ENCODE measurements around the gene PTMS. TPM values are rescaled to one million over a fixed set of nuclear protein-coding genes. Genes with fewer than 3 reads are reported as not detected.

The PTMS gene
- polyA plus RNA-seq, 1 donor, result 242 TPM

GRCh38 chr12:6764011-6764828, 1.9 kb upstream of the PTMS start:
- peak; percentile 91 to 96 for DNase-seq
- H3K9me3 ChIP-seq (ENCODE audit: control insufficient read depth, low read depth, low read length), result no peaks in the 10 kb centered on the region
- H3K36me3 ChIP-seq (ENCODE audit: control insufficient read depth, insufficient read depth, low read length), result no peaks in the 10 kb centered on the region
- 0% methylated on average over 2 of the region's 16 CpGs for WGBS (ENCODE audit: insufficient coverage, low lambda C conversion rate)
- no peaks in the 10 kb centered on the region for H3K27me3 ChIP-seq (ENCODE audit: control insufficient read depth, insufficient read depth, low read length)
- peak overlapping the region; percentile 17 for H3K4me3 ChIP-seq (ENCODE audit: low read length)
- H3K27ac ChIP-seq (ENCODE audit: low read length), result peak overlapping the region; percentile 81
- H3K4me1 ChIP-seq (ENCODE audit: control insufficient read depth, insufficient read depth, low read length), result peaks cover 40% of the 10 kb centered on the region

DNA sequence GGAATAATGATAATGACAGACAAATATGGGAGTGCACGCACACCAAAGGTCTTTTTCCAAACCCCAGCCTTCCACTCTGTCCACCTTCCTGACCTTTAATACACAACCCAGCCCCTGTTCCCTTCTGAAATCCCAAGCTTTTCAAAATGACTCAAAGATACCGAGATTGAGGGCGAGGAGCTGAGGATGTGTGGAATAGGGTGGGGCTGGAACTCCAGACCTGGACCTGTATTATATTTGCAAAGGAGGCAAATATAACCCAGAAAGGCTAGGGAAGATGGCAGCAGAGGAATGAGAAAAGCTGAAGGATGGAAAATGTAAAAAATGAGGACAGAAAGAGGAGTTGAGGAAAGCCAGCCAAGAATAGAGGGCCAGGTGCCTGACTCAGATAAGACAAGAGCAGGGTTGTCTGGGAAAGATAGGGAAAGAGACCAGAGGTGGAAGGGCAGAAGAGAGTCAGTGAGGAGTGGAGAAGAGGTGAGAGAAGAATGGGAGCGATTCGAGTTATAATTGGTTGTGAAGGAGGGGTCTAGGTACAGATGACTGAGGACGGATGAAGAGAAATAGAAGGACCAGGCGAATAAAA, 1.0 kb upstream of the PTMS start:
- 13% methylated on average over 3 of the region's 7 CpGs for WGBS (ENCODE audit: insufficient coverage, low lambda C conversion rate)
- peak in 1 of 2 donors; percentile 33 for DNase-seq
- H3K4me1 ChIP-seq (ENCODE audit: control insufficient read depth, insufficient read depth, low read length), result peaks cover 44% of the 10 kb centered on the region
- peak overlapping the region; percentile 47 for H3K4me3 ChIP-seq (ENCODE audit: low read length)
- peak overlapping the region; percentile 81 for H3K27ac ChIP-seq (ENCODE audit: low read length)
- no peaks in the 10 kb centered on the region for H3K27me3 ChIP-seq (ENCODE audit: control insufficient read depth, insufficient read depth, low read length)
- H3K9me3 ChIP-seq (ENCODE audit: control insufficient read depth, low read depth, low read length), result no peaks in the 10 kb centered on the region
- H3K36me3 ChIP-seq (ENCODE audit: control insufficient read depth, insufficient read depth, low read length), result peaks cover 9% of the 10 kb centered on the region

GRCh38 chr12:6766651-6767349, 637 bp downstream of the PTMS start:
- peak; percentile 78 to 87 for DNase-seq
- Histone ChIP-seq H3K27ac (ENCODE audit: low read length) (peak overlapping the region; percentile 48), H3K4me3 (ENCODE audit: low read length) (peak overlapping the region; percentile 82), H3K36me3 (ENCODE audit: control insufficient read depth, insufficient read depth, low read length) (peaks cover 24% of the 10 kb centered on the region), H3K27me3 (ENCODE audit: control insufficient read depth, insufficient read depth, low read length) (no peaks in the 10 kb centered on the region), H3K9me3 (ENCODE audit: control insufficient read depth, low read depth, low read length) (no peaks in the 10 kb centered on the region), H3K4me1 (ENCODE audit: control insufficient read depth, insufficient read depth, low read length) (peaks cover 44% of the 10 kb centered on the region)
- WGBS (ENCODE audit: insufficient coverage, low lambda C conversion rate), result no CpG with 5 or more reads among the region's 88 CpGs

DNA sequence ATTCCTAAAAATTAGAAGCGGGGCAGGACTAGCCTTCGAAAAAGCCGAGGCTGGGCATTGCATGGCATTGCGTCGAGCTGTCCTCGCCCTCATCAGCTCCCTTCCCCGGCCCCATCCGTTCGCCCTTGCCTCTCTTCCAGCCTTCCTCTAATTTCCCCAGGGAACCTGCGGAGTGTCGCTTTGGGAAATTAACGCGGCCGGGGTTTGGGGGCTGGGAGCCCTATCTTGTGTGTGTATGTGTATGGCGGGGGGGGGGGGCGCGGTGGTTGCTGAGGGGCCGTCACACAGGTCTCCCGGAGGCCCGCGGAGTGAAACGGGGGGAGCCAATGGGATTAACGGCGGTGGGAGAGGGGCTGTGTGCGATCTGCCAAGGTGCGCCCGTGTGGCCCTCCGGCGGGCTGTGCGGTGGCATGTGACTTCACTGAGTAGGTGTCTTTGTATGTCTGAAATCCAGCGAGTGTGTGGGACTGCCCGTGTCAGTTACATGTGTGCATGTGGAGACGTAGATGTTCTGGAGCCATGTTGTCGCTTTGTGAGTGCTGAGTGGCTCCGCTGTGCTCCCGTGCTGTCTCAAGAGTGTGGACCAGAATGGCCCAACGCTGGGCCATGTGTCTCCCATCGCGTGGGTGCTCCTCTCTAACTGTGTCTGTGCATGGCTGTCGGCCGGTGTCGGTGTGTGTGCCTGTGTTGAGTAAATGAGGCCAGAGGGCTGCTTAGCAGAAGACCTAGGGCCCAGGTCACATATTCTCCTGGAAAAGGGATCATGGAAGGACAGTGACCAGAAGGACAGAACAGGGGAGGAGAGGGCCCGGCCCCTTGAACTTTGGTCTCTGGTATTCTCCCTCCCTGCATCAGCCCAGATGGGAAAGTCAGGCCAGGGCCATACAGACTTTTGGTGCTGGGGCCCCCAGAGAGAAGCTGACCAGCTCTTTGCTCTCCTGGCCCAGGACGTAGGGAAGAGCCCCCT, 1.5 kb downstream of the PTMS start:
- no peaks in the 10 kb centered on the region for H3K27me3 ChIP-seq (ENCODE audit: control insufficient read depth, insufficient read depth, low read length)
- H3K9me3 ChIP-seq (ENCODE audit: control insufficient read depth, low read depth, low read length), result no peaks in the 10 kb centered on the region
- H3K36me3 ChIP-seq (ENCODE audit: control insufficient read depth, insufficient read depth, low read length), result peaks cover 26% of the 10 kb centered on the region
- peak overlapping the region; percentile 82 for H3K4me3 ChIP-seq (ENCODE audit: low read length)
- no CpG with 5 or more reads among the region's 44 CpGs for WGBS (ENCODE audit: insufficient coverage, low lambda C conversion rate)
- peak overlapping the region; percentile 48 for H3K27ac ChIP-seq (ENCODE audit: low read length)
- H3K4me1 ChIP-seq (ENCODE audit: control insufficient read depth, insufficient read depth, low read length), result peaks cover 44% of the 10 kb centered on the region
- DNase-seq, result peak in 1 of 2 donors; percentile 69

DNA sequence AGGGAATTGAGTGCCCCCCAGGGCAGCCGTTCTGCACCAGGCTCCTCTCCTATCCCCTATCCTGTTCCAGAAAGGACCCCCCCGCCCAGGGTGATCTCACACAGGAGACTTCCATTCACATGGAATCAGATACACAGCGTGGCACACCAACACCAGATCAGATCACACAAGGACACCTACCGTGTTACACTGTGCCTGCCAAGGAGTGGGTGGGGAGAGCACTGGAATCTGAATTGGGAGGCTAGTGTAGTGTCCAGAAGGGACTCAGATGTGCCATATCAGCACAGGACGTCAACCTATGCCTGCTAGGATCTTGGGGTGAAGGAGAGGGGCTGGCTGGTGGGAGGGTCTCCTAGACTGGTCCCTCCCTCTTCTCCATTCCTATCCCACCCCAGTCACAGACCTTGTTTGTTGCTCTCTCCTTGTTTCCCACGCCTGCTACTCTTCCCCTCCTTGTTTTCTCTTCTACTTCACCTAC, 2.3 kb downstream of the PTMS start:
- peaks cover 6% of the 10 kb centered on the region for H3K27me3 ChIP-seq (ENCODE audit: control insufficient read depth, insufficient read depth, low read length)
- H3K27ac ChIP-seq (ENCODE audit: low read length), result peak overlapping the region; percentile 39
- WGBS (ENCODE audit: insufficient coverage, low lambda C conversion rate), result 83% methylated on average over 1 of the region's 6 CpGs
- H3K9me3 ChIP-seq (ENCODE audit: control insufficient read depth, low read depth, low read length), result no peaks in the 10 kb centered on the region
- peak overlapping the region; percentile 82 for H3K4me3 ChIP-seq (ENCODE audit: low read length)
- peaks cover 44% of the 10 kb centered on the region for H3K4me1 ChIP-seq (ENCODE audit: control insufficient read depth, insufficient read depth, low read length)
- peaks cover 26% of the 10 kb centered on the region for H3K36me3 ChIP-seq (ENCODE audit: control insufficient read depth, insufficient read depth, low read length)
- no peak for DNase-seq

DNA sequence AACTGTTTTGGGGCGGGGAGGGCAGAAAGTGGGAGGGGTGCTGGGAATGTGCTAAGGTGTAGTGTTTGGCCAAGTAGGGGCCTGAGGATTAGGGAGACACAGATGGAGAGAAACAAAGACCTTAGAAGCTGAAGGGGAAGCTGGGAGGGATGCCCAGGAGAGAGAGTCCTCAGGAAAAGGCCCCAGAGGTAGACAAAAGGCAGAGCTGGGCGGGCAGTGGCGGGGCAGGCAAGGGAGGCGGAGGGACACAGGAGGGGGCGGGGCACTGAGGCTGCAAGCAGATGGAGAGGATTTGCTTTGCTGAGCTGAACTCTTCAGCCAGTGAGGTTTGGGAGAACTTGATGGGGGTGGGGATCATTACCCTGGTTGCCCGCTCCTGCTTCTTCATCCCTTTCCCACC, 2.8 kb downstream of the PTMS start:
- Histone ChIP-seq H3K36me3 (ENCODE audit: control insufficient read depth, insufficient read depth, low read length) (peaks cover 26% of the 10 kb centered on the region), H3K4me1 (ENCODE audit: control insufficient read depth, insufficient read depth, low read length) (peaks cover 38% of the 10 kb centered on the region), H3K4me3 (ENCODE audit: low read length) (peak overlapping the region; percentile 82), H3K27ac (ENCODE audit: low read length) (peak overlapping the region; percentile 39), H3K27me3 (ENCODE audit: control insufficient read depth, insufficient read depth, low read length) (peaks cover 8% of the 10 kb centered on the region), H3K9me3 (ENCODE audit: control insufficient read depth, low read depth, low read length) (no peaks in the 10 kb centered on the region)
- no CpG with 5 or more reads among the region's 6 CpGs for WGBS (ENCODE audit: insufficient coverage, low lambda C conversion rate)
- no peak for DNase-seq

DNA sequence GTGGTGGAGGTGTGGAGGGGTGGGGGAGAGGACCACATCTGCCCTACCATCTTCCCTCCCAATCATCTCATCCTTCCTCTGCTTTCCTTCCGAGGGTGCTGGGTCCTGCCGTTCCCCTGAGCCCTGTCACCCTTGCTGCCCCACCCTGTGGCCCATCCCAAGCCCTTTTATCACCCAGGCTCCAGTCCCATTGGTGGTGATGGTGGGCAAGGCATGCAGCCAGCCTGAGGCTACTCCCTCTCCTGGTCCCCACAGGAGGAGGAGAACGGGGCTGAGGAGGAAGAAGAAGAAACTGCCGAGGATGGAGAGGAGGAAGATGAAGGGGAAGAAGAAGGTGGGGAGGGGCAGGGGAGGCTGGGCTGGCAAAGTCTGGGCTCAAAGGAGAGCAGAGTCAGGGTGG, 3.5 kb downstream of the PTMS start:
- 80% methylated on average over 1 of the region's 4 CpGs for WGBS (ENCODE audit: insufficient coverage, low lambda C conversion rate)
- Histone ChIP-seq H3K27ac (ENCODE audit: low read length) (no peak overlapping the region), H3K27me3 (ENCODE audit: control insufficient read depth, insufficient read depth, low read length) (peaks cover 10% of the 10 kb centered on the region), H3K36me3 (ENCODE audit: control insufficient read depth, insufficient read depth, low read length) (peaks cover 26% of the 10 kb centered on the region), H3K4me1 (ENCODE audit: control insufficient read depth, insufficient read depth, low read length) (peaks cover 34% of the 10 kb centered on the region), H3K9me3 (ENCODE audit: control insufficient read depth, low read depth, low read length) (no peaks in the 10 kb centered on the region), H3K4me3 (ENCODE audit: low read length) (no peak overlapping the region)
- DNase-seq, result no peak

DNA sequence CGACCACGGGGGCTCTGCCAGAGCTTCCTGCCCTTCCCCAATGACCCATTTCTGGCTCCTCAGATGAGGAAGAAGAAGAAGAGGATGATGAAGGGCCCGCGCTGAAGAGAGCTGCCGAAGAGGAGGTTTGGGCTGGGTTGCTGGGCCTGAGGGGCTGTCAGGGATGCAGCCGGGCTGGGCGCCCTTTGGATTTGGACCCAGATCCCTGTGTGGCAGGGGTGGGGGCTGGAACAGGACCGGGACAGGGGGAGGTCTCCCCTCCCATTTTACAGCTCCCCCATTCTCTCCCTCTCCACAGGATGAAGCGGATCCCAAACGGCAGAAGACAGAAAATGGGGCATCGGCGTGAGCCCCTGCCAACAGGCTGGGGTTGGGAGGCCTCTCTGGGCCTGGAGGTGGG, 3.9 kb downstream of the PTMS start:
- Histone ChIP-seq H3K9me3 (ENCODE audit: control insufficient read depth, low read depth, low read length) (no peaks in the 10 kb centered on the region), H3K27ac (ENCODE audit: low read length) (no peak overlapping the region), H3K4me3 (ENCODE audit: low read length) (no peak overlapping the region), H3K27me3 (ENCODE audit: control insufficient read depth, insufficient read depth, low read length) (peaks cover 10% of the 10 kb centered on the region), H3K36me3 (ENCODE audit: control insufficient read depth, insufficient read depth, low read length) (peaks cover 26% of the 10 kb centered on the region), H3K4me1 (ENCODE audit: control insufficient read depth, insufficient read depth, low read length) (peaks cover 34% of the 10 kb centered on the region)
- no peak for DNase-seq
- WGBS (ENCODE audit: insufficient coverage, low lambda C conversion rate), result no CpG with 5 or more reads among the region's 12 CpGs

DNA sequence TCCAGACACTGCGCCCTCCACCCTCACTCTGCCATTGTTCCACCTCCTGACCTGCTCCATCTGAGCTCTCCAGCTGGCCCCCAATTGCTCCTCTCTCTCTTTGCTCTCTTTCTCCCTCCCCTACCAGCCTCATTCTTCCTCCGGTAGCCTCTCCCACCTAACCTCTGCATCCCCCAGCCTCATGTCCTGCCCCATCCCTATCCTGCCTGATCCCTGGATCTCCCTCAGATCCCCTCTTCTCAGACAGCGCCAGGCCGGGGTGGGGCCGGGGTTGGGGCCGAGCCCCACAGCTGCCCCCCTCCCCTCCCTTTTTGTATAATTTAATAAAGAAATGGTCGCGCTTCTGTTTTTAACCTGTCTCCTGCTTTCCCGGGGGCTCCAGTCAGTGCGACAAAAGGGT, 4.4 kb downstream of the PTMS start:
- Histone ChIP-seq H3K4me1 (ENCODE audit: control insufficient read depth, insufficient read depth, low read length) (peaks cover 34% of the 10 kb centered on the region), H3K9me3 (ENCODE audit: control insufficient read depth, low read depth, low read length) (no peaks in the 10 kb centered on the region), H3K4me3 (ENCODE audit: low read length) (no peak overlapping the region), H3K36me3 (ENCODE audit: control insufficient read depth, insufficient read depth, low read length) (peaks cover 26% of the 10 kb centered on the region), H3K27me3 (ENCODE audit: control insufficient read depth, insufficient read depth, low read length) (peaks cover 10% of the 10 kb centered on the region), H3K27ac (ENCODE audit: low read length) (no peak overlapping the region)
- DNase-seq, result no peak
- WGBS (ENCODE audit: insufficient coverage, low lambda C conversion rate), result 100% methylated on average over 1 of the region's 10 CpGs

All from large intestine (tissue), 3 donors.